NCI-H2196 treated with DMSO at 0.1 percent for 48 hours (cell line): Measurements from ENCODE around the gene LARP1.
"Not testable (repeated sequence)": the region's sequence is repeated elsewhere in the genome, so short reads cannot be mapped to it uniquely, and the experiment has no call there.

Experiments used
- DNase-seq: peaks from one replicate; lab custom pipeline; 2025; ENCODE audit not compliant: unreplicated experiment; lab: John Stamatoyannopoulos, UW

Gene LARP1

DNA sequence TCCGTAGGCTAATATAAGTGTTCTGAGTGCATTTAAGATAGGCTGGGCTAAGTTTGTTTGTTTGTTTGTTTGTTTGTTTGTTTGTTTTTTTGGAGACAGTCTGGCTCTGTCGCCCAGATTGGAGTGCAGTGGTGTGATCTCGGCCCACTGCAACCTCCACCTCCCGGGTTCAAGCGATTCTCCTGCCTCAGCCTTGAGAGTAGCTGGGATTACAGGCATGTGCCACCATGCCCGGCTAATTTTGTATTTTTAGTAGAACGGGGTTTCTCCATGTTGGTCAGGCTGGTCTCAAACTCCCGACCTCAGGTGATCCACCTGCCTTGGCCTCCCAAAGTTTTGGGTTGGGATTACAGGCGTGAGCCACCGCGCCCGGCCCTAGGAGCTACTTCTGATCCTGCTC, 4.7 kb downstream of the LARP1 start:
- not testable (repeated sequence) for DNase-seq

DNA sequence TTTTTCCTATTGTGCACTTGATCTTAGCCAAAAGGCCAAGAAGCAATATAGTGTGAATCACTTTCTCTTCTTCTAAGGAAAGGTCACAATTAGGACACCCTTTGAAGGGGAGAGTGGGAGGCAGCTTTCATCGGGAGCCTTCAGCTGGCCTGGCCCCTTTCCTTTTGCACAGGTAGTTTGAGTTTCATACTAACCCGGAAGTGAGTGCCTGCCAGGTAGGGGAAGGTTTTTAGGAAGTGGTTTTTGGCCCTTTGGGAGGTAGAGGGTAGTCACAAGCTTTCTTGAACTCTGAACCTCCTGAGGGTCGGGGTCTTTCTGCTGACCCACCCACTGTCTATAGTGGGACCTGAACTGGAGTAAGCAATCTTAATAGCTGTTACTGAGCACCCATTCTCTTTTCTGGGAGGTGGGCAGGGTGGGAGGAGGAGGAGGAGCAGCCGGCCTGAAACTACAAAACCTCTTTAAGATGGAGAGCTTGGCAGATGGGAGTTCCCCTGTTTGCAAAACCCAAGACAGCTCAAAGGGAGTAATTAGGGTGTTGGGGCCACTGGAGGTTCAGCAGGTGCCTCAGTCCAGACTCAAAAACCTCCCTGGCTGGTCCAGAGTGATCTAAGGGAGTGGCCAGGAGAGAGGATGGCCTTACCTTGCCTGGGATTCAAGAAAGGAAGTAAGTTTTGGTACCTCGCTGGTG, 6.0 kb downstream of the LARP1 start:
- DNase-seq: no peak

DNA sequence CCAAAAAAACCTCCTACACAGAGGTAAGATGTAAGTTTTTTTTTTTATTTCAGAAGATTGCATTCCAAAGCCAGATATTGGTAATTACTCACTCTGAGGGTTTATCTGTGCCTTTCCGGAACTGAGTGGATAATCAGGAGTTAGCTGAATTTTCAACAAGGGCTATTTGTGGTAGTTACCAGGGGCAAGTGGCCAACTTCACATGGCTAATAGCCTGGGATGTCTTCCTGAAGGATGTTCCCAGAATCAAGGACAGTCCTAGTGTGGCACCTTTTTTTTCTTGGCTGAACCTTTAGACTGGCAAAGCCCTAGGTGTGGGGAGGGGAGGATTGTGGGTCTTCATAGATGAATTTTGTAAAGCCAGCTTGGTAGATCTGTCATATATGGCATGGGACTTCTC, 7.1 kb downstream of the LARP1 start:
- no peak for DNase-seq

DNA sequence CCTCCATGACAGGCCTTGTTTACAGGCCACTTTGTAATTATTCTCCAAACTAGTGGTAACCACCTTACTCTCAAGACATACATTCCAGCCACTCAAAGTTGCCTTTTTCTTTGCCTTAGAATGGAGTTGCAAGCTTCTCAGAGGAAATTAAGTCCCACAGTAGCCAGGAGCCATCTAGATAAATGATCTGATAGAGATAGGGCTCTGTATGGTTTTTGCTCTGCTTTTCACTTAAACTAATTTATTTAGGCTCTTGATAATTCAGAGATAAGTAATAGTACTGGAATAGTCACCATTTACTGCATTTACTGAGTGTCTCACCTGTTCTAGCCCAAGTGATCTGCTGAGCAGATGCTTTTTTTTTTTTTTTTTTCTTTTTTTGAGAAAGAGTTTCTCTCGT, 7.5 kb downstream of the LARP1 start:
- DNase-seq: no peak

DNA sequence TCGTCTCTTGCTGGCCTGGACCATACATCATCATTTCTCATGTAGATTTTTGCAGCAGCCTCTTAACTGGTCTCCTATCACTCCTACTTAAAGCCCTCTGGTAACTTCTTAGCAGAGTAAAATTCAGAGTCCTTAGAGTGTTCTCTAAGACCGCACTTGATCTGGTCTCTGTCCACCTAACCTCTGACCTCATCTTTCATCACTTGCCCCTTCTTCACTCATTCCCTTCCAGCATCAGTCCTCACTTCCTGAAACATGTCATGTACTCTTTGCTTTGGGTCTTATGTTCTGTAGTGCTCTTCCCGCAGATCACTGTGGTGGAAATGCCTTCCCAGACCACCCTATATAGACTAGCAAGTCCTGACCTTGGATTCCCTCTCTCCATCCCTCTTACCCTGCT, 9.8 kb downstream of the LARP1 start:
- DNase-seq: no peak

DNA sequence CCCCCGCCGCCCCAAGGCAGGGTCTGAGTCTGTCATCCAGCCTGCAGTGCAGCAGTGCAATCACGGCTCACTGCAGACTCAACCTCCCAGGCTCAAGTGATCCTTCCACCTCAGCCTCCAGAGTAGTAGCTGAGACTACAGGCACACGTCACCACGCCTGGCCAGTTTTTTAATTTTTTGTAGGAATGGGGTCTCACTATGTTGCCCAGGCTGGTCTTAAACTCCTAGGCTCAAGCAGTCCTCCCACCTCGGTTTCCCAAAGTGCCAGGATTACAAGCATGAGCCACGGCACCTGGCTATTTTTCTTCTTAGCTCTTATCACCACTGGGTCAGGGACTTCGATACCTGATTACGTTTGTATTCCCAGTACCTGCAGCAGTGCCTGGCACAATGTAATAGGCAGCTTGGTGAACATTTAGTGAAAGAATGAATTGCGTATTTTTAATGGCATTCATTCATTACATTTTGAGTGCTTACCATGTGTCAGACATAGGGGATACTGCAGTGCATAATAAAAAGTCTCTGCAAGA, 10.3 kb downstream of the LARP1 start:
- no peak for DNase-seq

DNA sequence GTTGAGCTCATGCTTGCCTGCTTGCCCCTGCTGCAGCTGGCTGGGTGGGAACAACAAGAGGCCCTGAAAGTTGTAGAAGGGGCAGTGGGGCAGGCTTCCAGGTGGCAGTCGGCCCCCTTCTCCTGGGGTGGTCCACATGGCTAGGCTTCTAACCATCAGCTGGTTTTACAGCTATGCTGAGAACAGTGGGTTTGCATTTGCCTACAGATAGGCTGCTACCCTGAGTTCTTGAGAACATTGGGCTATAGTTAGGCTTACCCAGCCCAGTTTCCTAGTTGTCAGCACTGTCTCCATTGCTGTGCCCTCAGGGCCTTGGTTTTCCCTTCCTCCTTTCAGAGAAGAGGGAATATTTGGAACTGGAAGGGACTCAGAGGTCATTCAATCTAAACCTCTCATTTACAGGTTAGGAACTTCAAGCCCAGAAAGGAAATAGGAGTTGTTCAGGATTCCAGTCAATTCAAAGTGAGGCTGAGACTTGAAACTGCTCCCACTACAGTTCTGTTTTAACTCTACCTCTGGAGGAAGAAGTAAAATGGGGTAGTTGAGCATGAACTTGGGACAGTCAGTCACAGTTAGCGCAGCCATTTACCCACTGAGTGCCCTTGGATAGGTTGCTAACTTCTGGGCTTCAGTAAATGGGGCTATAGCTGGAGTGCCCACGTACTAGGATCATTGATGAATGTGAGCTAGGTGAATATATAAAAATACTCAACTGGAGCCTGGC, 11.5 kb downstream of the LARP1 start:
- no peak for DNase-seq

DNA sequence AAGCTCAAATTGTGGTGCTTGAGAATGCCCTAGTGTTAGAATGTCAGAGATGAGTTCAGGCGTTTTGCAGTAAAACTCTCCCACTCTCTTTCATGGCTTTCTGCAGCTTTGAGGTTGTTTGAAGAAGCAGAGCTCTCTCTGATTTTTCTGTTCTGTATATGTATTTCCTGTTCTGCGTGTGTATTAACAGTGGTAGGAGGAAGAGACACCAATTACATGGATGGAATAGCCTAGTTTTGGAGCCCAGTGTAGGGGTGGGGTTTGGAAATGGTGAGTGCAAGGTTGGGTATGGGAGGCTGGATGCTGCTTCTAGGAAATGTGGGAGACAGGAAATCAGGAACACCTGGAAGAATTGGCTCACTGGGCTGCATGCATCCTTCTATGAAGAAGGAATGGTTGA, 12.4 kb downstream of the LARP1 start:
- DNase-seq: no peak

DNA sequence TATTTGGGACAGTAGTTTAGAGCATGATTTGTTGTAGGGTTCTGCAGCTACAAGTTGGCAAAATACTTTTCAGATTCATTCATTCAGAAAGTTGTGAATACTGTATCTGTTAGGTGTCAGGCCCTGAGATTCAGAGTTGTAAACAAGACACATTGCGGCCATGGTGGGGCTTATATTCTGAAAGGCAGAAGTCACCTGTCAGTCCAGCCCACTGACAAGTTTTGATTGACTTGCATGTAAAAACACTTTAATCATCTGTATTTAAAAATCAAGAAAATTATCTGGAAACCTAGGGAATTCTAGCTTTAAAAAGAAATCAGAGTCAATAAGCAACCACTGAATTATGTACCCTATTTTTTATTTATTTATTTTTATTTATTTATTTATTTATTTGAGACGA, 13.0 kb downstream of the LARP1 start:
- no peak for DNase-seq

DNA sequence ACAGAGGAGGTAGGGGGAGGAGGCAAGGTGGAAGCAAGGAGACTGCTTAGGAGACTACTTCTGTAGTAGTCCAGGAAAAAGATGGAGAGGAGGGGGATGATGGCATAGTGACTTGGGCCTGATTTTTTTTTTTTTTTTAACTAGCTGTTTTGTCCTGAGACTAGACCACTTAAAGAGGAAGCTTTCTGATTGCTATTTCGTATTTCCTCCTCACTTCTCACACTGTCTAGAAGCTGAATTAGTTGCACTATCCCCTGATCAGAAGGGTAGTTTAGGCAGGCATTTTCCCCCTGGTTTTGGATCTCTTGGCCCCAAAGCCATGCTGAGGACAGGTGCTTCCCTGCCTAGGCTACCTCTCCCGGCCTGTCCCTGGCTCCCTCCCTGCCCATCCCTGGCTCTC, 14.9 kb downstream of the LARP1 start:
- DNase-seq: no peak

DNA sequence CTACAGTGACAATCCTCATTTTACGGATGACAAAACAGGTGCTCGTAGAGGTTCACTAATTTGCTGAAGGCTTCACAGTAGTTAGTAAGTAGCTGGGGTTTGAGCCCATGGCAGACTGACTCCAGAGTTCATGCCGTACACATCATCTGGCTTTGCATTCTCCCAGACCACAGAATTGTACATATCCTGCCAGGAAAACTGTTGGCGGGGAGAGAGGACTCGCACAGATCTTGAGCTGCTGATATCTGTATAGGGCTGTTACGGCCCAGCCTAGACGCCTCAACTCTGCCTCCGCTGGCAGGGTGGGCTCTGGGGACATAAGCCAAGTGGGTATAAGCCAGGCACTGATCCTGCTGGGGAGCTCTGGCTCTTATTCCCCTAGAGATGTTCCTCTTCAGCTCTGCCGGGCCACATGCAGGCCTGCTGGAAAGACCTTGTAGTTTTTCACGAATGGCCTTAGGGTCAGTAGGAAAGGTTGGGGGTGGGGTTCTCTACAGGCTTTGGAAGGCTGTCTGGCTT, 16.3 kb downstream of the LARP1 start:
- no peak for DNase-seq

DNA sequence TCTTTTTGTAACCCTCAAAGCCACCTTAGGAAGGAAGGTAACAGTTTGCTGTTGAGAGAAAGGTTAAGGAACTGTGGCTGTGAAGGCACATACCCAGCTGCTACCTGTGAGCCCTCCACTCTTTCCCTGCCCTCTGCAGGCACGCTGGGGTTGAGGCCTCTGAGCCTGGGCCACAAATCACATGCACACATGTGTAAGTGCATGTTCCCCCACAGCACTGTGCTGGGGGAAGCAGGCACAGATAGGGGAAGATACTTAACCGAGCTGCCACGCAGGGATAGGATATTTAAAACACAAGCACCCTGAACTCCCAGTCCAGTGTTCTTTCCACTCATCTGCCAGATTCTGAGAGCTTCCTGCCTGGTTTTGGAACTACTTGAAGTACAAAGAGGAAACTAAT, 18.1 kb downstream of the LARP1 start:
- DNase-seq: no peak

DNA sequence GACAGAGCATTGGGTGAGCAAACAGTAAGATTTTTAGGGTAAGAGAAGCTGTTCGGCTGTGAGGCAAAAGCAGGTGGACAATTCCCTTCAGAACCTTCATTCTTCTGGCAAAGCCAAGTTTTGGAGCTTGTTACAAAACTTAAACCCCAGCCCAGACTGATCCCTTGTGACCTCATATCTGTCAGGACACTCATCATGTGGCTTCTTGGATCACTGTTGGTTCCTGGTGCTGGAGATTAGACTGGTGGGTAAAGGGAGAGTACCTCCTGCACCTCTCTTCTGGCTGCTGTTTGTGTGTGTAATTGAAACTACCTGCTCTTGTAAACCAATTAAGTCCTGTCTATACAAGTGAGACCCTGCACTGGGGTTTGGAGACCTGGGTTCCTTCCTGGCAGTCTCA, 21.0 kb downstream of the LARP1 start:
- DNase-seq: no peak

DNA sequence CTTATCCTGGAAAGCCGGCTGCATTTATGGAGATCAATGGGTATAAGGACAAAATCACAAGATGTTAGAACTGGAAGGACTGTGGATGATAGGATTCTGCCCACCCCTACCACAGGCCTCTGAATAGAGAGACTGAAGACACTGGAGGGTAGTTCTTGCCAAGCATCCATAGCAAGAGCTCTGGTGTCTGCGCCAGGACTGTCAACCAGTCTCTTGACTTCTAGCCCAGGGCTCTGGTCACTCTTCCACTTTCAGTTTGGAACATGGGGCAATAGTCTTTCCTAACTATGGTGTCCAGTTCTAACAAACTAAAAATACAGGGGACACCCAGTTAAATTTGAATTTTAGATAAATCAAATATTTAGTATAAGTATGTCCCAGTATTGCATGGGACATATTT, 23.4 kb downstream of the LARP1 start:
- DNase-seq: no peak

DNA sequence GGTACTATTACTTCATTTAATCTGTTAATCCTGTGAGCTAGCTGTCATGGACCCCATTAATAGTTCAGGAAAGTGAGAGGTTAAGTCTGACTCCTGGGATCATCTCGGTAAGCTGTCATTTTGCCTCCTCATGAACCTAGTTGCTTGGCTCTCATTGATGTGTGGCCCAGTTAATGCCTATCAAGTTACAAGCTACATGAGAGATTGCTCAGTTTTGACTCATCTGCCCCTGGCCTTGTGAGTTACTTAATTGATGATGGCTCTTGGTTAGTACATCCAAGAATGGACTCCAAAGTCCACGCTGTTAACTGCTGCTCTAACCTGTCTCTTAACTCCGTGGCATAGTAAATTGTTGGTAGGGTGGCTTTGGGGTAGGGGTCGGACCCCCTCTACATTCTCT, 23.9 kb downstream of the LARP1 start:
- no peak for DNase-seq

DNA sequence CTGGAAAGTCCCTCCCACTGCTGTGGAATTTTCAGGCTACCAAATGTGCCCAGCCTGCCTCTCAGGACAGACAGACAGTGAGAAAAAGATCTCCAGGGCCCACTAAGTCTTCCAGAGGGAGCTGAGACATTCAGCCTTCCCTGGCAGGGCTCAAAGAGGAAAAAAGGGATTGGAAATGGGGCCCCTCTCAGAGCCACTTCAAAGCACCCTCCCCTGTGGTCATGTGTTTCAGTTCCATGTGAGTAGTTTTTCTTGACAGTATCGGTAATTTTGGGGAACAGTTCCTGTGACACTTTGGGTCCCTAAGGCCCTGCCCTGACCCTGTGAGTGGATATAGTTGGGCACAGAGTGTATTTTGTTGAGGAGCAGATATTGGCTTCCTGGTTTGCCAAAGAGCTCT, 25.0 kb downstream of the LARP1 start:
- DNase-seq: no peak

DNA sequence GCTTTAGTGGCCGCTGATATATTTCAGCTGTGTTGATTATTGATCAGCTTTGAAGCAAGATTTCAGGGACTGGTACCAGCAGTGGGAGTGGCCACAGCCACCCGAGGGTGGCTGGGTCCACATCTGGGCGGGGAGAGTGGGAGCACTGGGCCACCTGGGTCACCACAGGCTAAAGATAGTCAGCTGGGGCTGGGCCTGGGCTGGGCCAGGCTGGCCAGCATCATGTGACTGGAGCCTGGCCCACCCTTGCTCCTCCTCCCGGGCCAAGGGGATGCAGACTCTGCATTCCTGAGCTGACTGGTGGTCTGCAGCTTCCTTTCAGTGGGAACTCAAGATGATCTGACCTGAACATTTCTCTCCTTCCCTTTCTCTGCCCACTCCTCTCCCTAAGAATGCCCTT, 27.1 kb downstream of the LARP1 start:
- DNase-seq: no peak

DNA sequence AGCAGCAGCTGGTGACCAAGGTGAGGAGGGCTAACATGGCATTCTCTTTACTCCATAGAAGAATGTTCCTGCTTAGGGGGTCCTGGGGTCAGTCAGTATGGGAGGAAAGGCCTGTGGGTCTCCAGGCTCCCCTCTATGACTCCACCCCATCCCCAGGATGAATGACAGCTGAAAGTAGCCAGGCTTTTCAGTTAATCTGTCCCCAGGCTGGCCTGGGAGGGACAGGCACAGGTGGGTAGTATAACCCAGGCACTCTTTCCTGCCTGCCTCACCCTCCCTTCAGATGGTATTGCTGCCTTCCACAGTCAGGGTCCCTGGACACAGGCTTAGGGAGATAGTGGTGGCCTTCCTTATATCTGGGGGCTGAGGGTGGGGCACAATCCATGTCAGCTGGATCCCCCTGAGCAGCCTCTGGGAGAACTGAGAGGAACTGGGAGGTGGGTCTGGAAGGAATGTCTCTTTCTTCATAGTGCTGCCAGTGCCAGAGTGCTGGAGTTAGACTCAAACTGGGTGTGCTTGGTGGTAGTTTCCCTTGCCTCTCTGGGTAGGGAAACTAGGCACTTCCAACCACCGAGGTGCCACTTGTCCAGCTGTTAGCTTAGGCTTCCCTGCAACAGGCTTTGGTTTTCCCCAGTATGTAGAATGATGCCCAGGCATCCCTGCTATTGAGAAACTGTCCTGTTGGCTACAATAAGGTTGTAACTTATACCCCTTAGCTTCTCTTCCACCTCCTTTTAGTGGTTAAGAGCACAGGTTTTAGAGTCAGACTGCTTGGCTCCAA, 27.8 kb downstream of the LARP1 start:
- DNase-seq: no peak

DNA sequence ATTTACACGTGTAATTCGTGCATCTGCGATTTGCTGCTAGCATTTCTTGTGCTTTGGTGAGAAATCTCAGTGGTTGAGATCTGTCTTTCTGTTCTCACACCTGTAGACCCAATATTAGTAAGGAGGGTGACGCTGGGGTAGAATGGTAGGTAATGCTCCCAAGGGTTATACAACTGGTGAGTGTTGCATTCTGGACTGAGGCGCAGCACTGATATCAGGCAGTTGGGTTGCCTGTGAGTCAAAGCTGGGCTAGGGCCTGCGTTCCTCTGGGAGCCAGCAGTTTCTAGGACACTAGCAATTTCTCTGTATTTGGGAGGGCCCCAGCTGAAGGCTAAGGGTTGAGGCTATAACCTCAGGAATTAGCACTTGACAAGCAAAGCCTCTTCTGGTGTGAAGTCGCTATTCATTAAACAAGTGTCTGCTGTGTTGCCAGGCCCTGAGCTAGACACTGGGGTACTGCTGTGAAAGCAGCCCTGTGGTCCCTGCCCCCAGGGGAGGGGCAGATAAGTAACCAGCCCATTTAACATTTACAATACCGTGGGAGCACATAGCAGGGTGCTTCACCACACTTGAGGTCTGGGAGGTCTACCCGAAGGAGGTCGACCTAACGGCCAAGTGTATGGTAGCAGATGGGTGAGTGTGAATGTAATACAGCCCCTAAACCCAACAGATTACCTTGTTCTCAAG, 28.7 kb downstream of the LARP1 start:
- DNase-seq: no peak

DNA sequence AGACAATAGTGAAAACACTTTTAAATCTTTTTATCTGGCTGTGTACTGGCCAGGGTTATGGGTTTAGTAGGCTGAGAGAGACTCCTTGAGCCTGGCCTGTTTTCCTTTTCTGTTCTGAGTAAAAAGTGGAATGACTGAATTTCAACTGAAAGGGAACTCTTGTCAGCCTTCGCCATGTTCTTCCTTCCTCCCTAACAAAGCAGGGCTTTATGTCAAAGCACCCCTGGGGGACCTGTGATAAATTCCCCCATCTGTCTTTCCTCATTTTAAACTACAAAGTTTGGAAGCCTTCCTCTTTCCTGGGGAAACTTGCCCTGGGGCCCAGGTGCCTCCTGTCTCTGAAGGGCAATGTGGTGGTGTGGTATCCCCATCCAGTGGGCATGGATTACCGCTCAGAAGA, 29.7 kb downstream of the LARP1 start:
- DNase-seq: no peak

DNA sequence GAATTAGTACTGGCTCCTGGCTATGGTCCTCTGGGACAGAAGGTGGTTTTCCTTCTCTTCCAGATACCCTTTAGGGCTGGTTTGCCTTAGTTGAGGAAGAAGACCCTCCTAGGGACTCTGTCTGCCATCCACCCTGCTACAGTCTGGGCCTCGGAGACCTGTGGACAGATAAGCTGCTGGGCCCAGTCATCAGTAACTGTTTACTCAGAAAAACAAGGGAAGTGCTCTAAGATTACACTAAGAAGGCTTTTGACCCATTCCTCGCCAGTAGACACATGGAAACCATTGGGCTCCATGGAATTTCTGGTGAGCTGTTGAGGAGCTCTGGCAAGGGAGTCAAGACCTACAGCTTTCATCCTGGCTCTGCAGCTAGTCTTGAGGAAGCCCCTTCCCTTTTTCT, 31.2 kb downstream of the LARP1 start:
- no peak for DNase-seq
